Dedifferentiated amniotic fluid mesenchymal stem cell (primary cell): ENCODE results near the gene MSL3.

ENCODE experiments used
- DNase-seq: peaks from one replicate; pipeline ENCODE4 v3.0.0-alpha.2; 2016; ENCODE audit errors: extremely low spot score

Gene MSL3

DNA sequence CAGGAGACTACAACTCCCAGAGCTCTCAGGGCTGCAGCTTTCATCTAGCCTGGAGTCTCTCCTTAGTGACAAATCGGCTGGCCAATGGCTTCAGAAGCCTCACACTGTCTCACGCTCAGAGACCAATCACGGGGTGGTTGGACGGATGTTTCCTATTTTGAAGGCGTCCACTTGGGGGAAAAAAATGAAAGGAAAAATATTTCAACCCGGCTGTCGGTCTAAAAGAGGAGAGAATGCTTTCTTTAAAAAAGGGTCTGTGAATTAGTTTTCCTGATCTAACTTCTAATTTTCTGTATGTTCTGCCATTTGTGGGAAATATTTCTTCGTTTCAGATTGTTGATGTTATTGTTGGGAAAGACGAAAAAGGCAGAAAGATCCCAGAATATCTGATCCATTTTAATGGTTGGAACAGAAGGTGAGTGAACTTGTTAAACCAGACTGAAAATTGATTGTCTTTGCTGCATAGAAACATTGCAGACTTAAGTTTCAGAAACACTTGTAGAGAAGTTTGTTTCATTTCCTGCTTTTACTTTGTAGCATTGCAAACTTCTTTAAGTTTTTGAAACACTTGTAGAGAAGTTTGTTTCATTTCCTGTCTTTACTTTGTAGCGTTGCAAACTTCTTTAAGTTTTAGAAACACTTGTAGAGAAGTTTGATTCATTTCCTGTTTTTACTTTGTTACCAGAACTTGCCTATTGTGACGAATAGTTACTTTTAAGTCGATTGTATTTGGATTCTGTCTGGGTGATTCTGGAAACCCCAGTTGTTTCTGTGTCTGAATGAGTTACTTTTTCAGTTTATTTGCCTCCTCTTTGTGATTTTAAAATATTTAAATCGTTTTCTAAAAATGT, 1.6 kb downstream of the MSL3 start:
- DNase-seq = peak; percentile 93

GRCh38 chrX:11760958-11761357, 2.9 kb downstream of the MSL3 start:
- DNase-seq = no peak

DNA sequence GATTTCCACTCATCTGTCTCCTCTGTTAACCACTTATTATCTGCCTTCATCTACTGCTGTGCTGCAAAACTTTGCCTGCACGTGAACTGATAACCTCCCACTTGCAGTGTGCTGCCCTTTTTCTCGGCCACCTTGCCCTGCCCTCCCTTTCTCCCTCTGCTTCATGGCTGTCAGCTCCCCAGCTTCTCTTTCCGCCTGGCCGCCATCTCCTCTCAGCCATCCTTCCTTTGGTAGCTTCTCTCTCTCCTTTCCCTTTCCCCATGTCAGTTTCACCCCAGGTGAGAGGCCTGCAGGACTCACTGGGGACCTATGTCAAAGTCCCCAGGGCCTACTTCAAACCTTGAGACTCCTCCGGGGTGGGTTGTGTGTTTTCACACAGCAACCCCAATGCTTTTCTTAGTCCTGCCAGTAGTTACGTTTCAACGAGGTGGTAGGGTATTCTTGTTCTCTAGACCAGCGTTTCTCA, 6.6 kb downstream of the MSL3 start:
- DNase-seq = no peak

- no peak for DNase-seq
These were observed 7.4 kb downstream of the MSL3 start for GRCh38 chrX:11765449-11765848.

GRCh38 chrX:11766487-11766886, 8.4 kb downstream of the MSL3 start:
- DNase-seq = no peak

GRCh38 chrX:11768039-11768438, 10.0 kb downstream of the MSL3 start:
- DNase-seq = no peak

- DNase-seq = peak; percentile 51
These were observed 12.3 kb downstream of the MSL3 start for GRCh38 chrX:11770320-11770719.

GRCh38 chrX:11778230-11778629, 20.2 kb downstream of the MSL3 start:
- no peak for DNase-seq

GRCh38 chrX:11781133-11781532, 23.1 kb downstream of the MSL3 start:
- DNase-seq = no peak

DNA sequence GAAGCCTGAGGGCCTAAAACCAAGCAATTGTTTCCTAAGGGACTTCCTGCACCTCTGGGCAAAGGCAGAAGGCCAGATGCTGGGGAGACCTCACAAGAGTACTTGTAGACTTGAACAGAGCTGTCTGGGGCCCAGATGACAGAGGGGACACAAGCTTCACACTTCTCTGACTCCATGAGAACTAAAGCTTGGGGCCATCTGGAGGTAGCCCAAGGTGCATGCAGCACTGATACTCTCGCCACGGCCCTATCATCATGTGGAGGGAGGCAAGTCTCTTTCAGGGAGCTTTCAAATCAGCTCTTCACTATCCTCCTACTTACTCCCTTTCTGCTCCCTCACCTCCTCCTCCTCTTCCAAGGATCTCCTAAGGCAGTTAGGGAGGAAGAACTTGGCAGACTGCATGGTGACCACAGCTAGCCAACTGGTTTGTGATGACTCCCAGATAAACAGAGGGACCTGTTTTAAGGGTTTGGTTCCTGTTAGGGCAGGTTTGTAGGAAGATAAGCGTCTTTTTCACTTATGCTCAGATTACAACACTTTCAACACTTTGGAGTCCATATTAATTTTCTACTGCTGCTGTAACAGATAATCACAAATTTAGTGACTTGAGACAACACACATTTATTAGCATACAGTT, 23.8 kb downstream of the MSL3 start:
- DNase-seq = no peak

GRCh38 chrX:11784543-11784942, 26.5 kb downstream of the MSL3 start:
- DNase-seq = no peak

DNA sequence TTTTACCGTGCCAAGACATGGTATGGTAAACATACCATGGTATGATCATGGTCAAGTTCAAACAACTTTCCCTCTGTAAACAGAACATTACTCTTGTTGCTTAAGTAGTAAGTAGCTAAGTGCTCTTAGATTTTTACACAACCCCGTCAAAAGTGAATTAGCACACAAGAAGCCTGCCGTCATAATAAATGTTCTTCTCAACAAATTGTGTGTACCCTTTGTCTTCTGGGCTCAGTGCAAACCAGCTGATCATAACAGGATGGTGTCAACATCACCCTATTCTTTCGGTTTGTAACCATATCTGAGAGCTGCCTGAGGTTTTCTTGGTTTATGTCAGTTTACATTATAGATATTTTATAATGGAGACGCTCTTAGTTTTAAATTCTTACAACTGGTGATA, 28.8 kb downstream of the MSL3 start:
- no peak for DNase-seq

GRCh38 chrX:11787564-11787963, 29.5 kb downstream of the MSL3 start:
- no peak for DNase-seq

DNA sequence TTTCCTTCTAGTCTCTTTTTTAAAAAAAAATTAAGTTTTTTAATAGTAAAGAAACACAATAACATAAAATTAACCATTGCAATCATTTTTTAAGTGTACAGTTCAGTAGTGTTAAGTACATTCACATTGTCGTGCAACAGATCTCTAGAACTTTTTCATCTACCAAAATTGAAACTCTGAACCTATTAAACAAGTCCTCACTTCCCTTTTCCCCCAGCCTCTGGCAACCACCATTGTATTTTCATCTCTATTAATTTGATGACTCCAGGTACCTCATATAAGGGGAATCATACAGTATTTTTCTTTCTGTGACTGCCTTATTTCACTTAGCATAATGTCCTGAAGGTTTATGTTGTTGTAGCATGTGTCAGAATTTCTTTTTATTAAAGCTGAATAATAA, 31.8 kb downstream of the MSL3 start:
- no peak for DNase-seq

DNA sequence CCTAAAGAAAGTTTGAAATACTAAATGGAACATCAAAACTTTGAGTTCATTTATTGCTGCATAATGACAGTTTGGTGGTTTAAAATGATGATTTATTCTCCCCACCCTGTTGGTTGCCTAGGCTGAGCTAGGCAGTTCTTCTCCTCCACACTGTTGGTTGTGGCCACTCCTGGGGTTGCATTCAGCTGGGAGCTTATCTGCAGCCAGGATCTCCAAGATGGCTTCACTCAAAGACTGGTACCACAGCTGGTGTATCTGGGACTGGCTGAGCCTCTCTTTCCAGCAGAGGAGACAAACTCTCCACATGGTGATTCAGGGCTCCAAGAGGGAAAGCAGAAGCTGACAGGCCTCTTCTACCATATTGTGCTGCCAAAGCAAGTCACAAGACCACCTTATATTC, 33.1 kb downstream of the MSL3 start:
- no peak for DNase-seq

DNA sequence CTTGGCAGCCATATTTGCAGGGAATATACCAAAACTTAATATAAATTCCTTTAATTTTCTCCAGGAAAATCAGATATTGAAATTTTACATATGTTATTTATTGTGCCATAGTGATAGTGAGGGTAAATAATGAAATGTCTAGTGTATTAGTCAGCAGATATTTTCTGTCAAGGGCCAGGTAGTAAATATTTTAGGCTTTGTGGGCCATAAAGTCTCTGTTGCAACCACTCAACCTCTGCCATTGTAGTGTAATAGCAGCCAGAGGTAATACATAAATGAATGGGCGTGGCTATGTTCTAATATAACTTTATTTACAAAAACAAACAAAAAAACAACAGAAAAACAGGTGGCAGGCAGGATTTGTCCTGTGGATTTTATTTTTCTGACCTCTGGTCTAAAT, 33.5 kb downstream of the MSL3 start:
- no peak for DNase-seq

DNA sequence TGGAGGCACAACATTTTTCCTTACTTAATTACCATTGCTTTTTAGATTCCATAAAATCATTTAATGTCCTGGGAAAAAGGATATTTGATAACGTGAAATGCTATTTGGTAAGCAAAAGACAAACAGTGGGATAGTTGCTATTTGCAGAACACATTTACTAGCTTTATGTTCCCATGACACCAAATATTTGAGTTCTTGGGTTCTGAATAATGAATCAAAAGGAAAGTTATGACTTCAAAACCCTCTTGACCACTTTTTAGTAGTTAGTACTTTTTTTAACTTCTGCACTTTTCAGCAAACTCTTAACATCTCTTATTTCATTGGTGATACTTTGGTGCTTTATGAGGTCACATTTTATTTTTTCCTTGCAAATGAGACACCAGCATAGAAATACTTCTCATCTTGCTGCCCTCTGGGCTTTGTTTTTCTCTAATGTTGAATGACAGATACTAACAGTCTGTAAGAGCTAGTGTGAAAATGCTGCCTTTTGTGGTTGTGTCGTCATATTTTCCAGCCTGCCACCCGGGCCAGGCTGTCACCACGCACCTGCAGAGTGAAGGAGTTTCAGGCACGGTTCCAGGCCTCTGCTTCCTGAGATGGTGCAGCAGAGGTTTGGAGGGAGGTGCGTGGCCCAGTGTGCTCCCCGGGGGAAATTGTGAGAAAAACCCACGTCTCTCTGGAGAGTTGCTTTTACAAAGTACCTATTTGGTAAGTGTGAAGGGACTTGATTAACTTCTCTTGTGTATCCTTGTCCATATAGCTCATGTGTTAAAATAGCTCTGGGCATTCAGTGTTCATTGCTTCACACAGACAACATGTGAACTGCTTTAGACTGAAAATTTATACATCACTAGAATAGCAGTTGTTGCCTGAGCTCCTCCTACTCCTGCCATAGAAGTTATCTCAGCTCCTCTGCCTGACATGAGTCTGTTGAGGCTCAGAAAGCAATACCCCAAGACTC, 34.7 kb downstream of the MSL3 start:
- no peak for DNase-seq

- no peak for DNase-seq
These were observed 35.7 kb downstream of the MSL3 start for GRCh38 chrX:11793734-11794133.

GRCh38 chrX:11813341-11813740, 55.3 kb downstream of the MSL3 start:
- DNase-seq = no peak
